Body of pancreas (tissue), 4 donors: ENCODE measurements around the gene NUP62.

Experiments used
- CTCF ChIP-seq, 7 experiments: fragments of 450-650 bp in 4 of 7; fragments of 200-600 bp in 3 of 7; sonication (generic) in 3 of 7; IDR thresholded peaks; one replicate each; pipeline ENCODE4 v1.5.1; 2016 to 2019; ENCODE audit warnings: antibody characterized with exemption in 7 of 7
- POLR2A ChIP-seq, 3 donors: fragments of 450-650 bp; IDR thresholded peaks; one replicate each; pipeline ENCODE4 v1.6.1; 2016; ENCODE audit warnings: antibody characterized with exemption in 3 of 3, mild to moderate bottlenecking in 2 of 3

- no peak for TF ChIP-seq CTCF (IDR thresholded peaks at IDR 0.05)
- no peak for TF ChIP-seq POLR2A (IDR thresholded peaks at IDR 0.05)
Measured at GRCh38 chr19:49920624-49921363, 8.5 kb downstream of the NUP62 start.
